Measurements from ENCODE around the gene LLGL2. TPM values are rescaled to one million over a fixed set of nuclear protein-coding genes. Genes with fewer than 3 reads are reported as not detected.

LLGL2 gene
- total and polyA plus RNA-seq, 10 donors: 28.6 to 153 (median 80.0) TPM

- Histone ChIP-seq H3K27me3 (replicated peaks in 1 of 7) (no peaks in the 10 kb centered on the region), H3K4me3 (no peak overlapping the region), H3K36me3 (peaks cover 0 to 14% (median 0%) of the 10 kb centered on the region in 6 donors), H3K27ac (peak overlapping the region in 4 of 8 donors; percentile 26 to 58 (median 40)), H3K9me3 (no peaks in the 10 kb centered on the region), H3K4me1 (peaks cover 0 to 42% (median 14%) of the 10 kb centered on the region in 6 donors)
- intact Hi-C loops (cut with DNase I; ENCODE audit: low total_unique reads): no loop called here
- no peak for DNase-seq
- 77 to 89% (median 81%) methylated on average over 14 to 22 of the region's 22 CpGs for WGBS, 5 donors
- TF ChIP-seq POLR2AphosphoS5 (IDR thresholded peaks at IDR 0.05) (peak in 1 of 3 donors; percentile 62), CTCF (IDR thresholded peaks at IDR 0.05 in 8 of 11, conservative IDR thresholded peaks at IDR 0.05 in 3 of 11) (no peak), POLR2A (IDR thresholded peaks at IDR 0.05) (no peak)
These were observed 24.0 kb downstream of the LLGL2 start for GRCh38 chr17:75549246-75550138.

GRCh38 chr17:75550139-75550465 is 24.6 kb downstream of the LLGL2 start:
- intact Hi-C loops (cut with DNase I; ENCODE audit: low total_unique reads): no loop called here
- H3K4me3 ChIP-seq: no peak overlapping the region
- no peaks in the 10 kb centered on the region for H3K27me3 ChIP-seq (replicated peaks in 1 of 7)
- H3K9me3 ChIP-seq: no peaks in the 10 kb centered on the region
- WGBS, 5 donors: 79 to 89% (median 81%) methylated on average over 4 of the region's 4 CpGs; no CpG with 5 or more reads in 1 of the 5 donors
- peaks cover 0 to 39% (median 14%) of the 10 kb centered on the region in 6 donors for H3K4me1 ChIP-seq
- H3K36me3 ChIP-seq: peaks cover 0 to 12% (median 0%) of the 10 kb centered on the region in 6 donors
- H3K27ac ChIP-seq: peak overlapping the region in 4 of 8 donors; percentile 26 to 58 (median 40)
- TF ChIP-seq POLR2A (IDR thresholded peaks at IDR 0.05) (no peak), POLR2AphosphoS5 (IDR thresholded peaks at IDR 0.05) (no peak), CTCF (IDR thresholded peaks at IDR 0.05 in 8 of 11, conservative IDR thresholded peaks at IDR 0.05 in 3 of 11) (no peak)
- no peak for DNase-seq

- intact Hi-C loops (cut with DNase I; ENCODE audit: low total_unique reads): no loop called here
- Histone ChIP-seq H3K9me3 (no peaks in the 10 kb centered on the region), H3K4me1 (peaks cover 0 to 31% (median 9%) of the 10 kb centered on the region in 6 donors), H3K27ac (peak overlapping the region in 4 of 8 donors; percentile 24 to 38 (median 28)), H3K4me3 (no peak overlapping the region), H3K36me3 (peaks cover 0 to 8% (median 0%) of the 10 kb centered on the region in 6 donors), H3K27me3 (replicated peaks in 1 of 7) (no peaks in the 10 kb centered on the region)
- no peak for DNase-seq
- WGBS, 5 donors: 72 to 88% (median 73%) methylated on average over 7 of the region's 7 CpGs
- TF ChIP-seq POLR2AphosphoS5 (IDR thresholded peaks at IDR 0.05): no peak
- no peak for TF ChIP-seq CTCF (IDR thresholded peaks at IDR 0.05 in 8 of 11, conservative IDR thresholded peaks at IDR 0.05 in 3 of 11)
- TF ChIP-seq POLR2A (IDR thresholded peaks at IDR 0.05): no peak
These were observed 25.8 kb downstream of the LLGL2 start for GRCh38 chr17:75551266-75551665.
